Kidney (tissue), 14 donors: ENCODE data around the gene SYT6. TPM values are rescaled to one million over a fixed set of nuclear protein-coding genes. Genes with fewer than 3 reads are reported as not detected.

Source experiments
- DNase-seq, 5 donors: peaks; one replicate each; pipeline ENCODE4 v3.0.0-alpha.2; 2013 to 2020
- FAIRE-seq: peaks from 2 replicates; lab custom pipeline; 2012; peaks lifted over from hg19 to GRCh38; lab: Jason Lieb, UNC
- H3K27ac ChIP-seq, 2 donors: one replicate each; pipeline ENCODE4 v1.7.0; 2013; ENCODE audit warnings: low read depth in 2 of 2, low read length in 2 of 2, inconsistent platforms in 1 of 2
- H3K27me3 ChIP-seq: one replicate; pipeline ENCODE4 v1.7.1; 2013; ENCODE audit warnings: low read length, inconsistent platforms; ENCODE audit not compliant: control insufficient read depth, insufficient read depth
- H3K36me3 ChIP-seq, 3 donors: one replicate each; pipeline versions ENCODE4 v1.7.0 to v1.7.1; 2013; ENCODE audit warnings: low read length in 3 of 3, control low read depth in 1 of 3, inconsistent platforms in 1 of 3; ENCODE audit not compliant: insufficient read depth in 3 of 3, control insufficient read depth in 2 of 3
- H3K4me1 ChIP-seq, 3 donors: one replicate each; pipeline versions ENCODE4 v1.7.0 to v1.7.1; 2013; ENCODE audit warnings: low read length in 3 of 3, inconsistent platforms in 1 of 3, low read depth in 1 of 3; ENCODE audit not compliant: control insufficient read depth in 2 of 3, insufficient read depth in 2 of 3
- H3K4me3 ChIP-seq, 3 donors: one replicate each; pipeline versions ENCODE4 v1.7.0 to v1.8.1; 2013; ENCODE audit warnings: low read length in 3 of 3, control low read depth in 1 of 3, inconsistent platforms in 1 of 3
- H3K9ac ChIP-seq, 3 donors: one replicate each; pipeline versions ENCODE4 v1.7.0 to v1.7.1; 2013; ENCODE audit warnings: low read length in 3 of 3, control low read depth in 1 of 3, inconsistent platforms in 1 of 3
- H3K9me3 ChIP-seq, 3 donors: one replicate each; pipeline versions ENCODE4 v1.7.0 to v1.7.1; 2013; ENCODE audit warnings: low read length in 3 of 3, control low read depth in 1 of 3, inconsistent platforms in 1 of 3; ENCODE audit not compliant: control insufficient read depth in 2 of 3, insufficient read depth in 1 of 3
- CTCF ChIP-seq: IDR thresholded peaks from 3 replicates; pipeline ENCODE4 v1.5.1; 2012; ENCODE audit warnings: mild to moderate bottlenecking, moderate library complexity, borderline replicate concordance; ENCODE audit not compliant: insufficient read depth; ENCODE audit errors: extremely low read depth
- intact Hi-C: fragments of 100-400 bp; cut with DNase I; formaldehyde crosslinking; loops from one replicate; pipeline ENCODE4 v1.11.1; 2022
- polyA plus RNA-seq: library from polyadenylated mRNA; stranded (reverse); fragments of 350-450 nt; fragmentation: Illumina TruSeq; extraction: RNeasy Lipid Tissue Mini Kit (QIAGEN cat#74804); gene quantifications from one replicate; pipeline ENCODE4 v1.2.3, GENCODE V29; 2014; ENCODE audit warnings: low read depth, low replicate concordance; ENCODE audit not compliant: insufficient read depth
- total RNA-seq: library from RNA; stranded (reverse); fragmentation: NEBNext Ultra II Directional; extraction: Animal tissue kit (Norgen Biotek cat#: 25700); gene quantifications from one replicate; pipeline ENCODE4 v1.2.1, GENCODE V29; 2021
- donor health status: control.
- donor health status: control.
- donor health status: control.
- donor health status: control.
- donor health status: control.
- donor health status: DM: yes; HTN: yes; CAD: no.
- donor health status: Normal renal cell carcinoma (clear cell type).

Gene SYT6
- total and polyA plus RNA-seq, 2 donors from 2014 or later = 0.06 to 1.7 TPM

GRCh38 chr1:114097109-114097508 lies 56.6 kb downstream of the SYT6 start:
- H3K4me1 ChIP-seq = no peaks in the 10 kb centered on the region
- DNase-seq = no peak

GRCh38 chr1:114094675-114095074 lies 59.0 kb downstream of the SYT6 start:
- no peak for TF ChIP-seq CTCF
- DNase-seq = no peak
- Histone ChIP-seq H3K9ac (no peak overlapping the region), H3K4me3 (no peak overlapping the region), H3K9me3 (no peaks in the 10 kb centered on the region), H3K27me3 (no peaks in the 10 kb centered on the region), H3K36me3 (no peaks in the 10 kb centered on the region), H3K27ac (no peak overlapping the region), H3K4me1 (no peaks in the 10 kb centered on the region)
- FAIRE-seq = no peak
- intact Hi-C loops = no loop called here

More at GRCh38 chr1:114097109-114097508, 56.6 kb downstream of the SYT6 start:
- H3K4me3 ChIP-seq = no peak overlapping the region
- H3K27ac ChIP-seq = no peak overlapping the region
- no peaks in the 10 kb centered on the region for H3K36me3 ChIP-seq
- TF ChIP-seq CTCF = no peak
- FAIRE-seq = no peak
- intact Hi-C loops = no loop called here
- no peaks in the 10 kb centered on the region for H3K27me3 ChIP-seq
- H3K9ac ChIP-seq = no peak overlapping the region
- no peaks in the 10 kb centered on the region for H3K9me3 ChIP-seq

GRCh38 chr1:114094363-114094634 lies 59.4 kb downstream of the SYT6 start:
- H3K4me3 ChIP-seq = no peak overlapping the region
- TF ChIP-seq CTCF = no peak
- H3K9ac ChIP-seq = no peak overlapping the region
- no peaks in the 10 kb centered on the region for H3K36me3 ChIP-seq
- FAIRE-seq = no peak
- no peak overlapping the region for H3K27ac ChIP-seq
- H3K9me3 ChIP-seq = no peaks in the 10 kb centered on the region
- intact Hi-C loops = no loop called here
- no peaks in the 10 kb centered on the region for H3K27me3 ChIP-seq
- no peaks in the 10 kb centered on the region for H3K4me1 ChIP-seq
- DNase-seq = no peak

- no peak for TF ChIP-seq CTCF
- no peak for FAIRE-seq
- no peak overlapping the region for H3K9ac ChIP-seq
Measured at GRCh38 chr1:114093624-114094362, 59.9 kb downstream of the SYT6 start.

More at GRCh38 chr1:114093624-114094362, 59.9 kb downstream of the SYT6 start:
- no peak for DNase-seq
- Histone ChIP-seq H3K27me3 (no peaks in the 10 kb centered on the region), H3K27ac (no peak overlapping the region), H3K4me1 (no peaks in the 10 kb centered on the region), H3K36me3 (no peaks in the 10 kb centered on the region), H3K4me3 (no peak overlapping the region), H3K9me3 (no peaks in the 10 kb centered on the region)
- intact Hi-C loops = no loop called here
